Thyroid gland (tissue), 4 donors: Measurements from ENCODE around the gene DICER1. TPM values are rescaled to one million over a fixed set of nuclear protein-coding genes. Genes with fewer than 3 reads are reported as not detected.

Source experiments
- DNase-seq, 2 donors: peaks; one replicate each; pipeline ENCODE4 v3.0.0-alpha.2; 2019
- H3K27ac ChIP-seq, 3 donors: fragments of 200-600 bp; sonication (generic); 1 replicate in 2 of 3; 2 replicates in 1 of 3; pipeline ENCODE4 v1.5.1; 2016 to 2019; ENCODE audit warnings: mild to moderate bottlenecking in 1 of 3, moderate library complexity in 1 of 3
- H3K27me3 ChIP-seq: fragments of 200-600 bp; sonication (generic); one replicate; pipeline ENCODE4 v1.5.1; 2019
- H3K36me3 ChIP-seq, 2 donors: fragments of 200-600 bp; sonication (generic); one replicate each; pipeline ENCODE4 v1.5.1; 2016 to 2019
- H3K4me1 ChIP-seq, 2 donors: fragments of 200-600 bp; sonication (generic); one replicate each; pipeline ENCODE4 v1.5.1; 2017 to 2019
- H3K4me3 ChIP-seq, 3 donors: fragments of 200-600 bp; sonication (generic); replicated peaks in 1 of 3; 1 replicate in 2 of 3; 2 replicates in 1 of 3; pipeline ENCODE4 v1.5.1; 2016; ENCODE audit warnings: mild to moderate bottlenecking in 1 of 3
- H3K9me3 ChIP-seq: fragments of 200-600 bp; sonication (generic); one replicate; pipeline ENCODE4 v1.5.1; 2017
- CTCF ChIP-seq, 6 experiments: fragments of 200-600 bp in 3 of 6; fragments of 450-650 bp in 3 of 6; sonication (generic) in 3 of 6; IDR thresholded peaks; one replicate each; pipeline ENCODE4 v1.5.1; 2016 to 2019; ENCODE audit warnings: antibody characterized with exemption in 6 of 6, mild to moderate bottlenecking in 2 of 6, inconsistent platforms in 1 of 6, moderate library complexity in 1 of 6
- POLR2A ChIP-seq, 2 donors: fragments of 450-650 bp; IDR thresholded peaks; one replicate each; pipeline ENCODE4 v1.6.1; 2017; ENCODE audit warnings: antibody characterized with exemption in 2 of 2, mild to moderate bottlenecking in 2 of 2, moderate library complexity in 1 of 2
- WGBS, 2 donors: methylation state at CpG; one replicate each; pipeline ENCODE4 v1.1.5; 2017; 5-methylcytosine and 5-hydroxymethylcytosine counted together
- intact Hi-C: fragments of 100-400 bp; cut with DNase I; formaldehyde crosslinking; loops from one replicate; pipeline ENCODE4 v1.15.1; 2023
- total RNA-seq, 4 donors: library from RNA; depleted of rRNA; stranded (reverse); fragments of >200 nt; gene quantifications; one replicate each; pipeline ENCODE4 v1.2.3, GENCODE V29; 2016

DICER1 gene
- total RNA-seq, 4 donors from 2014 or later: 66.5 to 96.8 (median 78.8) TPM

- H3K9me3 ChIP-seq: no peaks in the 10 kb centered on the region
- H3K27ac ChIP-seq: no peak overlapping the region
- 93 to 97% methylated on average over 12 of the region's 12 CpGs for WGBS, 2 donors
- intact Hi-C loops: no loop called here
- TF ChIP-seq POLR2A (IDR thresholded peaks at IDR 0.05): no peak
- no peak for TF ChIP-seq CTCF (IDR thresholded peaks at IDR 0.05)
- H3K27me3 ChIP-seq: no peaks in the 10 kb centered on the region
- H3K36me3 ChIP-seq: peaks cover 5 to 16% of the 10 kb centered on the region in 2 donors
- H3K4me3 ChIP-seq: no peak overlapping the region
- peaks cover 8% of the 10 kb centered on the region in 2 donors for H3K4me1 ChIP-seq
- no peak for DNase-seq
These were observed 34.7 kb downstream of the DICER1 start for GRCh38 chr14:95122621-95122945.

- H3K9me3 ChIP-seq: no peaks in the 10 kb centered on the region
- 64 to 76% methylated on average over 6 of the region's 6 CpGs for whole genome bisulfite sequencing, 2 donors
- intact Hi-C loops: no loop called here
These were observed 35.3 kb downstream of the DICER1 start for GRCh38 chr14:95121911-95122620.

GRCh38 chr14:95119336-95119735 lies 38.0 kb downstream of the DICER1 start:
- intact Hi-C loops: no loop called here
- Histone ChIP-seq H3K9me3 (no peaks in the 10 kb centered on the region), H3K36me3 (peaks cover 16 to 23% of the 10 kb centered on the region in 2 donors), H3K27me3 (no peaks in the 10 kb centered on the region), H3K4me3 (no peak overlapping the region), H3K27ac (no peak overlapping the region), H3K4me1 (peaks cover 8% of the 10 kb centered on the region in 2 donors)
- 42 to 52% methylated on average over 1 of the region's 1 CpG for WGBS, 2 donors
- TF ChIP-seq CTCF (IDR thresholded peaks at IDR 0.05) (no peak), POLR2A (IDR thresholded peaks at IDR 0.05) (no peak)
- DNase-seq: no peak

More at GRCh38 chr14:95121911-95122620, 35.3 kb downstream of the DICER1 start:
- Histone ChIP-seq H3K4me3 (no peak overlapping the region), H3K27ac (no peak overlapping the region), H3K4me1 (peaks cover 8% of the 10 kb centered on the region in 2 donors), H3K36me3 (peaks cover 10 to 20% of the 10 kb centered on the region in 2 donors), H3K27me3 (no peaks in the 10 kb centered on the region)
- peak; percentile 25 to 31 for DNase-seq
- TF ChIP-seq CTCF (IDR thresholded peaks at IDR 0.05) (no peak), POLR2A (IDR thresholded peaks at IDR 0.05) (no peak)

GRCh38 chr14:95117937-95118721 lies 39.2 kb downstream of the DICER1 start:
- Histone ChIP-seq H3K36me3 (peaks cover 11 to 15% of the 10 kb centered on the region in 2 donors), H3K27me3 (no peaks in the 10 kb centered on the region), H3K4me3 (no peak overlapping the region), H3K9me3 (no peaks in the 10 kb centered on the region), H3K27ac (no peak overlapping the region), H3K4me1 (peaks cover 8% of the 10 kb centered on the region in 2 donors)
- TF ChIP-seq CTCF (IDR thresholded peaks at IDR 0.05): no peak
- no peak for TF ChIP-seq POLR2A (IDR thresholded peaks at IDR 0.05)
- intact Hi-C loops: no loop called here
- no peak for DNase-seq
- WGBS, 2 donors: 91 to 92% methylated on average over 14 of the region's 14 CpGs

- no peak overlapping the region for H3K27ac ChIP-seq
- H3K4me1 ChIP-seq: no peaks in the 10 kb centered on the region
- intact Hi-C loops: no loop called here
- no peaks in the 10 kb centered on the region for H3K27me3 ChIP-seq
- no peaks in the 10 kb centered on the region for H3K9me3 ChIP-seq
- 95 to 98% methylated on average over 4 of the region's 4 CpGs for WGBS, 2 donors
- DNase-seq: no peak
- no peak for TF ChIP-seq POLR2A (IDR thresholded peaks at IDR 0.05)
- TF ChIP-seq CTCF (IDR thresholded peaks at IDR 0.05): no peak
- peaks cover 26 to 28% of the 10 kb centered on the region in 2 donors for H3K36me3 ChIP-seq
- no peak overlapping the region for H3K4me3 ChIP-seq
These were observed 43.9 kb downstream of the DICER1 start for GRCh38 chr14:95113476-95113875.
